NCI-H2171 (cell line): ENCODE measurements around the gene SPOCK2.

Source experiments
- DNase-seq: peaks from one replicate; lab custom pipeline; 2025; lab: John Stamatoyannopoulos, UW

The SPOCK2 gene

DNA sequence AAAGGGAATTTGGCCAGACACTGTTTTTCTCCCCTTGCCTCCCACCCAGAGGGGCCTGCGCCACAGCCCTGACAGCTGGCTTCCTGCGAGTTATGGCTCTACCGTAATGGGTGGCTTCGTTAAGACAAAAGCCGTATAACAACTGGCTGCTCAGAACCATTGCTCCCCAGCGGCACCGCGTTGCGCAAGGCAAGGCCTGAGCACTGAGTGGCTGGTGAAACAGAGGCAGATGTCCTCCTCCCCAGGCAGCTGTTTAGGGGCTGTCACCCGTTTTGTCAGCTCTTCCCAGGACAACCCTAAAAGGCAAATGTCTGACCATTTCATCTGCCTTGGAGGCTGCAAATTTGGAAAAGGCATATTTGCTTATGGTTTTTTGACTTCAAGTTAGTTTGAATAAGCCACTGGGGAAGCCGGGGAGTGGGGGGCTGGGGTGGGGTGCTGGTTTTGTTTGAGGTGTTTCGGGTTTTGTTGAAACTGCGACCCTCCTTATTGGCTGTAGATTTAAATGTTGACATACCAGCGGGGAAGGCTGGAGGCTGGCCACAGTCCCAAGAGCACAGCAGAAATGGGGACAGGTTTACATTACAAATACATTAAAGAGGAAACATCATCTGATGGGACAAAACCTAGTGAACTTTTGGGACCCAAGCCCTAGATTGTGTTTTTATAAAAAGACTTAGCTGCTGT is 681 bp upstream of the SPOCK2 start:
- DNase-seq = no peak

GRCh38 chr10:72087392-72087968 is 871 bp downstream of the SPOCK2 start:
- DNase-seq = no peak

GRCh38 chr10:72086466-72087391 is 1.6 kb downstream of the SPOCK2 start:
- no peak for DNase-seq

DNA sequence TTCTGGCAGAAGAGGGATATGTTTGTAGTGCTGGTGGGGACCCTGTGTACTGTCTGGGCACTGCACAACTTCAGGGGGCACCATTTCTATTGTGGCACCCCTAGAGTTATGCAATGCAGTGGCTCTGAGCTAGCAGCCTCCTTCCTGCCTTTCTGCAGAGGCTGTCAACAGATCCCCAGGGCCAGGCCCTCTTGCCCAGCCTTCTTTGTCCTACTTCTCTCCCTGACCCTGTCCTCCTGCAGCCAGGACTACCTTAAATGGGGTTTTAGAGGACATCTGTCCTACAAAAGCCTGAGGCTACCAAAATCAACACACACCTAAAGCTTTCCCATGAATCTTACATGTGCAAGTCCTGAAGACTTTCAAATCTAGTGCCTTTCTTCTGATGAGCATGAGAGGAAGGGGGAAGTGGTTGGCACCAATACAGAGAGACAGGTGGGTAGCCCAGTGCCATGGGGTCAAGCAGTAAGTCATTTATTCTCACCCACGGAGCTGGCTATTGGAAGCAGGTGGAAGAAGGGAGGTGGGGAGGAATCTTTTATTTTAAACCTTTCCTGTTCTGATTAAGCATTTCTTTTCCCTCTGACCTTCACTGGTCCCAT is 2.4 kb downstream of the SPOCK2 start:
- no peak for DNase-seq

DNA sequence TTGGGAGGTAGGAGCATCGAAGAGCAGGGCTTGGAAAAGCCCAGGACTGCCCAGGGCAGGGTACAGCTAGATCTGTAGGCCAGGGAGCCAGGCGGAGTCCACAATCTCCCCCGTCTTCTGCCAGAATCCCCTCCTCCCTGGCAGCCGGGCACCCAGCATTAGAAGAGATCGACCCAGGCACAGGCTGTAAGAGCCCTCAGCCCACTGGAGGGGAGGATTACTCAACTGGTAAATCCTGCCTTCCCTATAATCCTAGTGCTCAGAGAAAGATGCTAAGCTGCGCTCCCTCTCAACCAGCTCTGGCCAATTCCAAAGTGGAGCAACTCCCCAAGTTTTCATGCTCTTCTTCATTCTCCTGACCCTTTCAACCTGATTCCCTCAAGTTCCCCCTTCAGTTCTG is 3.2 kb downstream of the SPOCK2 start:
- no peak for DNase-seq

DNA sequence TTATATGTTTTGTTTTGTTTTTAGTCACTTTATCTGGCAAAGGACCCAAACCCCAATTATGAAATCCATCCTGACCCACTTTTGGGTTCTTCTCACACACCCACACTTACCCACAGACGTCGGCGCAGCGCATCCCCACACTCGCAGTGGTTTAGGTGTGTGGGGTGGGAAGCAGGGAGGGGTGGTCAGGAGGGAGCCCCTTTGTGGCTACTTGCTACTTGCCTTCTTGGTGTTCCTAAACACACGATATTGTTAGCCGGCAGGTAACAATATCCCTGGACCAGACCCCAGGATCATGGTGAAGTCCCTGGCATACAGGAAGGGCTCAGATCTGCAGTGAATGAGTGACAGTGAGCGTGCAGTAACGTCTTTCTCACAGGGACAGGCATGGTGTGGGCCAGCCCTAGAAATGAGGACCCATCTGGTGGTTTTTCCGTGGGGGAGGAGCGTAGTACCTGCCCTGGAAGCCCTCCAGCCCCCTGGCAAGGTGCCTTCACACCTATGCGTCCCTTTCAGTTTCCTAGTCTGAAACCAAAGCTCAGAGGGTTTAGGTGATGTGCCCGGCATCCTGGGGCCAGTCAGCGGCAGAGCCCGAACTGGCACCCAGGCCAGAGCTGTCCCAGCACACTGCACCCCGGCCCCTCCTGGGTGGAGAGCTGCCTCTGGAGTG is 4.4 kb downstream of the SPOCK2 start:
- no peak for DNase-seq

DNA sequence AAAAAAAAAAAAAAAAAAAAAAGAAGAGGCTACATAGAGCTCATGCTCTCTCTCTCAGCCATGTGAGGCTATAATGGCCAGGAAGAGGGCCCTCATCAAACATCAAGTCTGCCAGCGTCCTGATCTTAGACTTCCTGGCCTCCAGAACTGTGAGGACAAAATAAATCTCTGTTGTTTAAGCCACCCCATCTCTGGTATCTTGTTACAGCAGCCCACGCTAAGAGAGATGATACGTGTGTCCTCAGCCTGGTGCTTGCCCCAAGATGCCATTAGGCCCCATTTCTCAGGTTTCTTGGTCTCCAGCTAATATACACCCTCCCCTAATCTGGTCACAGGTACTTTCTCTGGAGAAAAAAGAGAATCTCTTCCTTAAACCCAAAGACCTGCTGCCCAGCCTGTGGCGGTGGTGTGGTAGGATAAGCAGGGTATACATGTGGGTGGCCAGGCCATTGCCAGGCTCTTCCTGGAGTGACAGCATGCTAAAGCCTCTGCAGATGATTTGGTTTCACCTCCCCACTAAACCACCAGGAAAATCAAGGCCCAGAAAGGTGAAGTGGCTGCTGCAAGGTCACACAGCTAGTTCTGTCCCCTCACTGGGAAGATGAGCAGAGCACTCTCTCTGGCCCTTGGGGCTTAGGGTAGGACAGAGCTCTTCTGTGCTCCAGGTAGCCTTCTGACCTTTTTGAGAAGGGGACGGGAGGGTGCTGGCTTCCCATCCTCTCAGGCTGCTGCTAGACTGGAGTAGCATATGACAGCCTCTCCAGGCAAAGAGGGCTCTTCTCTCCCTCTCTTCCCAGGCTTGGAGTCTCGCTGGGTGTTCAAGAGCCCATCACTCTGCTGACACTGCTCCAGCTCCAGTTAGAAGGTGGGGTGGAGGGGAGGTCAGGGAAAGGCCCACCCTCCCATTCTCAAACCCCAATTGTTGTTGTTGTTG is 5.2 kb downstream of the SPOCK2 start:
- no peak for DNase-seq

DNA sequence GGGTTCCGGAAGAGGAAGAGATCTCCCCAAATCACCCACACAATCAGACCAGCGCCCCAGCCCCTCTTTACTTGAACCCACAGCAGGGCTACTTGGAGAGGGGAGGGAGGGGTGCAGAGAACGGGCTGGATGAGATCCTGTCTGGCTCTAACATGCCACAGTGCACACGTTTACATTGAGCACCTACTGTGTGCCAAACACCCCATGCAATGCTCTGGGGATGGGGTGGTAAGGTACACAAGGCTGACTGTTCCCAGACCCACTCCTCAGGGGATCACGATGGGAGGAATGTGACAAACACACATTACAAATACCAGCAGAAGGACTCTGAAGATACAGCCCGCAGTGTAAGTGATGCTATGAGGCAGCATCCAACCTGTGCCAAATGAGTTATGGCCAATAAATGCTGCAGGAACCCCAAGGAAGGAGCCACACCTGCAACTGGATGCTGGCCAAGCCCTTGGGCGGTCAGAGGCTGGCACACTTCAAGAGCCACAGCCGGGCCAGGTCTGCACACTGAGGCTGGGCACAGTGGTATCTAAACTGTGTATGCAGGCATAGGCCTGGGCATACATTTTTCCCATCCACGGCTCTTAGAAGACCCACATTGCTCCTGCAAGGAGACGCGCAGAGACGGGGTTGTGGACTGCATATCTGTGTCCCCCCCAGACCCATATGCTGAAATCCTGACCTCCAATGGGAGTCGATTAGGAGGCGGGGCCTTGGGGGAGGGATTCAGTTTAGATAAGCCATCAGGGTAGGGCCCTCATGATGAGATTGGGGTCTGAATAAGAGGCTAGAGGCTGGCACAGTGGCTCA is 6.4 kb downstream of the SPOCK2 start:
- no peak for DNase-seq

GRCh38 chr10:72081210-72081609 is 7.1 kb downstream of the SPOCK2 start:
- no peak for DNase-seq

DNA sequence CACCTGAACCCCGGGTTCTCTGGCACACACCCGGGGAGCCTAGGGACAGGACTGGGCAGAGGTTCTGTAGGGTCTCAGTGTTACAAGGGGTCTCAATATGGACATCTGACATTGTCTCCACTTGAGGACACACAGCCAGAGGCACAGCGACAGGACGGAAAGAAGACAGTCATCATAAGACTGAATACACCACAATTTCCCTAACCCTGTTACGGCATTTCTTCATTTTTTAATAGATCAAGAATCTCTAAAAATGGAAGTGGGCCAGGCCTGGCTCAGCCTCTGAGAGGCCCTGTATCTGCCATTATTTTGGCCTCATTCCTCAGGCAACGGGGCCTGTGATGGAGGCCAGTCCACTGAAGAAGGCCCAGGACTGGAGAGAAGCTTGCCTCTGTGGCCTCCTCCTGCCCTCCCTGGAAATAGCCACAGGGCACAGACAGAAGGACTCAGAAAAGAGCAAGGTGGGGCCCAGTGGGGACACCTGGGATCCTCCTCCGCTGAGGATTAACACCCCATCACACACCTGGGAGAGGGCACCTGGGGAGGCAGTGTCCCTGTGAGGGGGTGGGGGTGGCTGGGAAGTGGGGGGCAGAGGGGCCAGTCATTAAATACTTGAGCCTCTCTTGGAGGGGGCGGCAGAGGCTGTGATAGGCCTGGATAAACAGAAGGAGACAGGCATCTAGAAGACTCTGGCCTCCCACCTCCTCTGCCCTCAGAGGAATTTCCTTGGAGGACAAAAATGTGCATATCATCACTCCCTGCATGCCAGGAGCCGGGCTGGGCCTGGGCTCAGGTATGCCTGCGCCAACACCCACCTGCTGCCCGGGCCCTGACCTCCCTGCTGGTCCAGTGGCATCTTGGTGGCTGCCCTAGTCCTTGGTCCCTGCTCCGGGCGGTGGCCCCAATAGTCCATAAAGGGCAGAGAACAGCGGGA is 8.0 kb downstream of the SPOCK2 start:
- DNase-seq = no peak

DNA sequence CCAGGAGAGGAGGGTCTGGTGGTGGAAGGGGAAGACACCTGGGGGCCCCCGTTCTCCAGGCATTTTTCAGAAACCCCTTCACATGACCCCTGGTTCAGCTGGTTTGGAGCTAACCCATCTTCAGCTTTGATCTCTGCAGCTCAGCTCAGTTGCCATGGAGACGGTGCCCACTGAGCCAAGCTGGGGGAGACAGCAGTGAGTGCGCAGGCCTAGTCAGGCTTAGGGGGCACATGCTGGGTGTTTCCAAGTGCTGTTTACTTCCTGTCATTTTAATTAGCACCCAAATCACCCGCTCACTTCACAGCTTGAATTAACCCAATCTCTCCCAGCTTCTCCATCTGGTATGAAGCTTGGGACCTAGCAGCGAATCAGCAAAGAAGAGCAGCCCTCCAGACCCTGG is 9.0 kb downstream of the SPOCK2 start:
- peak; percentile 53 for DNase-seq

- no peak for DNase-seq
Measured at GRCh38 chr10:72077275-72077990, 10.9 kb downstream of the SPOCK2 start.

GRCh38 chr10:72076756-72077155 is 11.6 kb downstream of the SPOCK2 start:
- DNase-seq = no peak

- no peak for DNase-seq
Measured at GRCh38 chr10:72075376-72076115, 12.8 kb downstream of the SPOCK2 start.

DNA sequence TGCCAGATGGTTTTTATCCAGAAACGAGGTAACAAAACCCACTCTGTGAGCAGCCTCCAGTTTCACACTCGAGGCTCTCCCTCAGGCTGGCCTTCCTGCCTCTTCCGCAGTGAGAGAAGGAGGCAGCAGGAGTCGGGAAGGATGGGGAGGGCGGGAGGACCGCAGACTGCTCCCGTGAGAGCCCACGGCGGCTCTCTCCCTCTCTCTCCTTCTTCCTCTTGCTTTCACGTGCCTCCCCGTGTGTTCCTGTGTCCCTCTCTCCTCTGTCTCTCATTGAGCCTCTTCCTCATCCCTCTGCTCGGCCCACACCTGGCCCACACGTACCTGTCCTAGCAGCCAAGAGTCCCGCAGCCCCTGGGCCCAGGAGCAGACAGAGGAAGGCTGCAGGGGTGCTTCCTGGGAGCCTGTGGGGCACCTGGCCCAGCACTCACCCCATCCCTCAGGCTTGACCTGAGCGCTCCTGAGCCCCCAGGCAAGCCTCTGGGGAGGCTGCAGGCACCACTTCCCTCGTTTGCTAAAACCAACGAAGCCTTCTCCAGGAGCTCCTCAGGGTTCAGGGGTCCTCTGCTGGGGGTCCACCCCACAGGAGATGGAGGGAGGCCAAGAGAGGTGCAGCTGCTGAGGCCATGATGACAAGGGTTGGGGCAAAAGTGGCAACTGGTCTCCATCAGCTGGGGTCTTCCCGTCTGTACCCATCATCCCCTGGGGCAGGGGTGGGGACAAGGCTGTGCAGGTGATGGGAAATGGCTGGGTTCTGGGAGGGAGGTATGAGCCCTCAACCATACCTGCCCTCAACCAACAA is 13.6 kb downstream of the SPOCK2 start:
- DNase-seq = no peak

DNA sequence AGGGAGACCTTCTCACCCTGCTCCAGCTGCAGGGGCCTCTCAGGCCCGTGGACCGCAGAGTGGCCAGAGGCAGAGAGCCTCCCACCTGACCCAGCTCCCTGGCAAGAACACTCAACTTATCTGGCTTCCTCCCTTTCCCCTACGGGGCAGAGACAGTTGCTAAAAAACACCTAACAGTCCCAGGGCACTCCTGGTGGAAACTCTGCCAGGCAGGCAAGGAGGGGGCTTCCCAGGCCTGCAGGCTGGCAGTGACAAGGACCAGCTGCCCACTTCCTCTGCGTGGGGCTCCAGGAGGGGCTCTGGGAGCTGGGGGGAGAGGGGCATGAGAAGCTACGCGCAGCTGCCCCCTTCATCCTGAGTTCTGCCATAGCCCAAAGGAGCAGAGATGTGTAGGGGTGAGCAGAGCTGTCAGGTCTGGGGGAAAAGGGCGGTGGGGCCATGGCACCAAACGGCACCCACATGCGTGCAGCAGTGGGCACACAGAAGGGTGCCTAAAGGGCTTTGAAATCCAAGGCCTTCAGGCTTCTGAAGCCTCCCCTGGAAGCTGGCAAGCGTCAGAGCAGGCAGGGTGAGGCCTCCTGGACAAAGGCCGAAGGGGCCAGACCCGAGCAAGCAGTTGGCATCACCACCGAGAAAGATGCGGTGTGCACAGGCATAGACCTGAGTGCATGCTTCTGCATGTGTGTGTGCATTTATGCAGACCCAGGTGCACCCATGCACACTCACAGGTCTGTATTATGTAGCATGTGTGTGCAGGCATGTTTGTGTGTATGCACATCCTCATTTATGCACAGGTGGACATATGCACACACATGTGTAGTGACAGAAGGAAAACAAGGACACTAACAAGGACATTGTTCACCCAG is 14.4 kb downstream of the SPOCK2 start:
- DNase-seq = no peak
